GM18511 (cell line): ENCODE measurements around the gene CRELD1.

Experiments
- ATAC-seq: cut with Tn5 transposase; IDR thresholded peaks from one replicate; pipeline ENCODE4 v1.9.1; 2021; ENCODE audit warnings: mild to moderate bottlenecking, moderate library complexity; ENCODE audit not compliant: unreplicated experiment

Gene CRELD1

DNA sequence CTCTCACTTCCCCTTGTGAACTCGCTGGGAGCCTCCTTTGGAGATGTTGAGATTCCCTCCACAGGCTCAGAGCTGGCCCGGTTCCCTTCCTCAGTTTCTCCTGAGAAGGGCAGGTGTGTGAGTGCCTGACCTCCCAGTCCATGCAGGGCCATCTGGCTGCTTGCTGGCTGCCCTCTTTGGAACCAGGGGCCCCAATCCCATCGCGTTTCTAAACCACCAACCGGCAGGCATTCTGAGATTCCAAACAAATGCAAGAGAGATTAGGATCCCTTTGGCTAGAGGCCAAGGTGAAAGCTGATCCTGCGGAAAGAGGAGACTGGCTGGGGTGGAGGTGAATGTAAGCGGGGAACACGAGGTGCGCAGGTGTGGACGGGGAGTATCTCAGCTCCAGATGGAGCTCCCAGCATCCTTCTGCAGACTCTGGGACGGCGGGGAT is 21.5 kb downstream of the CRELD1 start:
- no peak for ATAC-seq

DNA sequence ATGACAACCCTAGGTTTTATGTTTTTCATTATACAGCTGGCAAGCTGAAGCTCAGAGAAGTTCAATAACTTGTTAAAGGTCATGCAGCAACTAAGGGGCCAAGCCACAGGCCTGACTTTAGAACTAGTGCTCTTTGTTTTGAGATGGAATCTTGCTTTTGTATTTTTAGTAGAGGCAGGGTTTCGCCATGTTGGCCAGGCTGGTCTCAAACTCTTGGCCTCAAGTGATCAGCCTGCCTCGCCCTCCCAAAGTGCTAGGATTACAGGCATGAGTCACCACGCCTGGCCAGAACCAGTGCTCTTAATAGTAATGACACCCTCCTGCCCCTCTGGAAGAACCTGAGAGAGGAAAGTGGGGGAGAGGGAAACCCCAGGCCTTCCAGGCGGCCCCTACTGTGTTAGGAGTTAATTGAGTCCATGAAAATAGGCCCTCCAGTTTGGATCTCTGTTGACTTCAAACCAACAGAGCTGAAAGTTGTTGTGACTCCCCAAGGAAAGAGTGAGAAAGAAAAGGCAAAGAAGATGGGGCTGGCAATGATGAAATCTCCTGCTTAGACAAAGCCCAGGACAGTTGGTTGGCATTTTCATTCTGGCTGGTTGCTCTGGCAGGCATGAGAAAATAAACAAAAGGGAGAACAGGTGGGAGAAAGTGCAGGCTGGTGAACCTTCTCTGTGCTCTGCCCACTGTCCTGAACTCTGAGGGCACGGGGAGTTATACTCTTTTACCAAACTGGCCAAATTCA is 22.1 kb downstream of the CRELD1 start:
- ATAC-seq = no peak

DNA sequence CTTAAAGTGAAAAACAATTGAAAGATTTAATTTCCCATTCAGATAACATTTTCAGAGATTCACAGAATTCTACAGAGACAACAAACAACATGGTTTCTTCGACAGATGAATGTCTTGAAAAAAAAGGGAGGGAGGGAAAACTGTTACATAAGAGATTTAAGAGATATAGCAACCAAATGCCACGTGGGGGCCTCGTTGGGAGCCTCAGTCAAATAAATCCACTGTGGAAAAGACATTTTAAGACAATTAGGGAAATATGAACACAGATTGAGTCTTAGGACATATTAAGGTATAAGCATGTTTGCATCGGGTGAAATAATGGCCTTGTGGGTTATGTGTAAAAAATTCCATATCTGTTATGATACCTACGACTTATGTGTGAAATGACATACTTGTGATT is 23.6 kb downstream of the CRELD1 start:
- no peak for ATAC-seq

DNA sequence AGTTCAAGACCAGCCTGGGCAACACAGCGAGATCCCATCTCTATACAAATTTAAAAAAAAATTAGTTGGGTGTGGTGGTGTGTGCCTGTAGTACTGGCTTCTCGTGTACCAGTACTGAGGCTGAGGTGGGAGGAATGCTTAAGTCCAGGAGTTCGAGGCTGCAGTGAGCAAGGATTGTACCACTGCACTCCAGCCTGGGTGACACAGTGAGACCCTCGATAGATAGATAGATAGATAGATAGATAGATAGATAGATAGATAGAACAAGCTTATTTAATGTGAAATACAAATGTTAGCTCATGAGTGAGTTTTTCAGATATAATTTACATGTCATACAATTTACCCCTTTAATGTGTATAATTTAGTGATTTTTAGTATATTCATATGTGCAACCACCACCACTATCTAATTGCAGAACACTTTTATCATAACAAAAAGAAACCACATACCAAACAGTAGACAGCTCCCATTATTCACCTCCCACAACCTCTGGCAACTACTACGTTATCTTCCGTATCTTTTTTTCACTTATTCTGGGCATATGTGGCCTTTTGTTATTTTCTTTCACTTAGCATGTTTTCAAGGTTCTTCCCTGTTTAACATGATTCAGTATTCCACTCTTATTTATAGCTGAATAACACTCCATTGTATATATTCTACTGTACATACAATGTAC is 31.7 kb downstream of the CRELD1 start:
- ATAC-seq = no peak

DNA sequence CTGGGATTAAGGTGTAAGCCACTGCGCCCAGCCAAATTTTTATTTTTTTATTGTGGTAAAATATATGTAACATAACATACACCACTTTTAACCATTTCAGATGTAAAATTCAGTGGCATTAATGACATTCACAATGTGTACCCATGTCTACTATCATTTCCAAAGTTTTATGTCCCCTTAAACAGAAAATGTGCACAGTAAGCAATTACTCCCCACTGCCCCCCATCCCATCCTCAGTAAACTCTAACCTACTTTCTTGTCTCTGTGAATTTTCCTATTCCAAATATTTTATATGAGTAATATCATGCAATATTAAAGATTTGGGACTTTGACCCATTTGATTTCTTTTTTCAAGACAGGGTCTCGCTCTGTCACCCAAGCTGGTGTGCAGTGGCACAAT is 33.2 kb downstream of the CRELD1 start:
- no peak for ATAC-seq

DNA sequence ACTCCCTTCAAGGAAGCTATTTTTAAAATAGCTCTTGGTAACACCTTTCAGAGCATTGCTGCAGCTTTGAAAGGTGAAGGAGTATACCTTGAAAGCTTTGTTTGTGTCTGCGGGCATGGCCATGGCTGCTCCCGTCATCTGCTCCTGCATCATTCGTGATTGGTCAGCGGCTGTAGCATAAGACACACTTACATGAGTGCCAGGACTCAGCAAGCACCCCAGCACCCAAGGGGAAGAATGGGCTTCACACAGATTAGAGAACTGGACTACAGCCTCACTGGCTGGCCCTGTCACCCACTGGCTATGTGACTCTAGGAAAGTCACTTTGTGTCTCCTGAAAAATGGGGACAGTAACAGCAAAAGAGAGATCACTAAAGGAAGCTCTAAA is 36.0 kb downstream of the CRELD1 start:
- ATAC-seq = no peak

DNA sequence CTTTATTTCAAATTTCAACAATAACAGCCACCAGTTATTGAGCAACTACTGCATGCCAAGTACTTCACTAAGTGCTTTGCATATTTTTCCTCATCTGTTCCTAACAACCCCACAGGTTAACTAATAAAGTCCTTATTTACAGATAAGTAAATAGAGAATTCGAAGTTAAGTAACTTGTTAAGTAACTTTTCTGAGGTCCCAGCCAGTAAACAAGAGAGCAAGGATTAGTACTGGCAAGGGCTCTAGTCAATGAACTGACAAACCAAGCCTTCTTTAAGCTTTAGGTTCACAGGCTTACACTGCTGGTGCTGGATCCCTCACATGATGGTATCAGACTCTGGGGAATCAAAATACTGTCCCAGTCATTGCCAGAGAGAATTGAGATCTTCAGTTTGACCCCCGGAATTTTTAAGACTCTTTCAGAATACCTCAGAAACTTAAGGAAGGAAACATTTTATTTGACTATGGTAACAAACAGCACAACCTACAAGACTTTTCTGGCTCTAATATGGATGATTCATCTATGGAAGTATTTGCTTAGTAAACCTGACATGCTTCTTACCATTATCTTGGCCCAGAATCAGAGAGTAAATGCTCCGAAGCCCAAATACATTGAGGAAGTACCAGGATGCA is 36.5 kb downstream of the CRELD1 start:
- no peak for ATAC-seq

DNA sequence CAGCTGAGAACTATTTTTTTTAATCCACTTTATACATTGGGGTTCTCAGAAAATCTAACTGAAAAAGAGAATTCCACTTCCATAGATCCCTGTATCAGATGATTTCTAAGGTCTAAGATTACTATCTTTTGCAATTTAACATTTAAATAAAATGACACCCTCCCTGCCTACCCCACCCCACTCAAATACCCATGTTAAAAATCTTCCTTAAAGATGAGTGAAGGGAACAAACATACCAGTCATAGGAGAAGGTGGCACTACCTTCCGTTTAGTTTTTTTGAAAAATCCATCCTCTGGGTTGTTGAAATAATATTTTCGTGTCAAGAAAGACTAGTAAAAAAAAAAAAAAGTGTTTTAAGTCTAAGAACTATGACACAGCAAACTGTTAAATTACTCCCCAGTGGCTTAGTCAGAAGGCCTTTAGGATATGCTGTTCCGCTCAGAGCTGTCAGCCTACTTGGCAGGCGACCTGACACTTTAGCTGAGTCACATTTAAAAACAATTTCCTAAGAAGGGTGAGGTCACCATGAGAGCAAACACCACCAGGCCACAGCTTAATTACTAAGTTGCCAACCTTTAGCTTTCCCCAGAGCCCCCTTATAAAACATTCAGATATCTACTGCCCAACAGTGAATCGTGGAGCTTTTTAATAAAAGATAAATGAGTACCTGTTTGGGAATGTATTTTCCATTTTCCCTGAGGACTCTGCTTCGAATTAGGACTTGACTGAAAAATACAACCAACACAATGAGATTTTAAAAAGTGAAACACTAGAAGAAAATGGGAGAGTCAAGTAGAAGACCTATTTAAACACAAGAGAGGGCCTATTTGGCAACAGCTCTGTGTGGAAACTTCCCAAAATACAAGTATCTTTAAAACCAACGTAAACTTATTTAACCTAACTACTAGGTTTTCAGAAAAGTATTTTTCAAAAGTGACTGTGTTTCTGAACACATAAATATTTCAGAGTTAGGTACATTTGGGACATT is 43.4 kb downstream of the CRELD1 start:
- ATAC-seq = no peak

DNA sequence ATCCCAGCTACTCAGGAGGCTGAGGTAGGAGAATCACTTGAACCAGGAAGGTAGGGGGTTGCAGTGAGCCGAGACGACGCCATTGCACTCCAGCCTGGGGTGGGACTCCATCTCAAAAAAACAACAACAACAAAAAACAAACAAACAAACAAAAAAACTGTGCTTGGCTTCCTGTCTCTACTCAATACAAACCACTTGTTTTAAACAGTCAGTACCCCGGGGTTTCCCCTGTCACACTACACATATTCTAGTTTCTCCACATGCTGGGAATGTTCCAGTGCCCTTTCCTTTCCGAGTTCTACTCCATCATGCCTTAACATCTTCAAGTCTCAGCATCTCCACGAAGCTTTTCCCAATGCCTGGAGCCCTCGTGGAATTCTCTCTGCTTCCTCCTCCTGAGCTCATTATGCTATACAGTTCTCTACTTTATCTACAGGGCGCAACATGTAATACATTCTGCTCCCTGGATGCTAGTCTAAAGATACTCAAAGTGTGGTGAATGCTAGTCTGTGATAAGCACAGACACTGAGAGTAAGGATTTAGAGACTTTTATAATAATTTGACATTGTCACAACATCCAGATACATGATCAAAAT is 45.2 kb downstream of the CRELD1 start:
- ATAC-seq = no peak

DNA sequence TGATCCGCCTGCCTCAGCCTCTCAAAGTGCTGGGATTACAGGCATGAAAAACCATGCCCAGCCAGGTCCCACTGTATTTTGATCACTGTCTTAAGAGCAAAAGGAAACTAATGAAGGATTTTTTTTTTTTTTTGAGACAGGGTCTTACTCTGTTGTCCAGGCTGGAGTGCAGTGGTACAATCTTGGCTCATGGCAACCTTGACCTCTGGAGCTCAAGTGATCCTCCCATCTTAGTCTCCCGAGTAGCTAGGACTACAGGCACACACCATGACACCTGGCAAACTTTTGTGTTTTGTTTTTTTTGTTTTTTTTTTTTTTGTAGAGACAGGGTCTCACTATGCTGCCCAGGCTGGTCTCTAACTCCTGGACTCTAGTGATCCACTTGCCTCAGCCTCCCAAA is 46.6 kb downstream of the CRELD1 start:
- no peak for ATAC-seq

DNA sequence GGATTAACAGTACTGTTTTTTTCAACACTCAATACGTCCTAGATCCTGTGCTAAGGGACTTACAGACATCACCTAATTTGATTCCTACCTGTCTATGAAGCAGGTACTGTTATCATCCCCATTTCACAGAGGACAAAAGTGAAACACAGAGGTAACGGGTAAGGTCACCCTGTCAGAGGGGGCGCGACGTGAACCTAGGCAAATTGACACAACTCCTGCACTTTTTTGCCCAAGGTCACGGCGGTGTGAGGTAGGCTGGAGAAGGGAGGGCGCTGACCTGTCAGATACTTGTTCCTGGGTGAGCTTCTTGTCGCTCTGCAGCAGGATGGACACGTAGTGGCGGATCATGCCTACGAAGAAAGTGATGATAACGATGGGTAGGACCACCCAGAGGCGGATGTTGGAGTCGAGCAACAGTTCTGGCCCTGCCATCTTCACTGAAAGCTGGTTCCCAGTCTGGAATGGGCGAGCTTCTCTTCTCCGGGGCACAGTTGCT is 52.6 kb downstream of the CRELD1 start:
- peak; percentile 38 for ATAC-seq

DNA sequence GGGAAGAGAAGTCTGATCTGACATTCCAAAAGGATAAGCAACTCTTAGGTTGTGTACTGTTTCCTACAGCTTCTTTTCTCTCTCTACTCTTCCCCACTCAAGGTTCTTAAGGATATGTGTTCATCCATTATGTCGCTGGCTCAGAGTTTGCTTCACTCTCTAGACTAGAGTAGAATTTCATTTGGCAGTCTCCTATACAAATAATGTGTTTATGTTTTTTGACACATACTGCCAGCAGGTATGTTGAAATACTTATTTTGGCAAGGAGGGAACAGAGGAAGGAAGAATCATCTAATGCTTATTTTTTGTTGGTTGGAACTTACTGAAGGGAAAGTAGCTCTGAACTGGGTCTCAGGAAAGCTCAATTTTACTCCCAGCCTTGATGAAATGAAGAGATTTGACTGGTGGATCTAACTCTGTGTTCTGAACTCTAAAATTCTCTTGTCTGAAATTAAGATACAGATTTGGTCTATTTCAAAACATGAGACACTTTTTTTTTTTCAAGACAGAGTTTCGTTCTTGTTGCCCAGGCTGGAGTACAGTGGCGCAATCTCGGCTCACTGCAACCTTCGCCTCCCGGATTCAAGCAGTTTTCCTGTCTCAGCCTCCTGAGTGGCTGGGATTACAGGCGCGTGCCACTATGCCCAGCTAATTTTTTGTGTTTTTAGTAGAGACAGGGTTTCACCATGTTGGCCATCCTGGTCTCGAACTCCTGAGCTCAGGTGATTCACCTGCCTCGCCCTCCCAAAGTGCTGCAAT is 60.6 kb downstream of the CRELD1 start:
- no peak for ATAC-seq
